ENCODE data around the gene HIBADH. TPM values are rescaled to one million over a fixed set of nuclear protein-coding genes. Genes with fewer than 3 reads are reported as not detected.

HIBADH gene
- total and polyA plus RNA-seq, 2 of the 4 experiments (the other 2 are of a cell fraction) = 36.6 to 52.5 TPM

DNA sequence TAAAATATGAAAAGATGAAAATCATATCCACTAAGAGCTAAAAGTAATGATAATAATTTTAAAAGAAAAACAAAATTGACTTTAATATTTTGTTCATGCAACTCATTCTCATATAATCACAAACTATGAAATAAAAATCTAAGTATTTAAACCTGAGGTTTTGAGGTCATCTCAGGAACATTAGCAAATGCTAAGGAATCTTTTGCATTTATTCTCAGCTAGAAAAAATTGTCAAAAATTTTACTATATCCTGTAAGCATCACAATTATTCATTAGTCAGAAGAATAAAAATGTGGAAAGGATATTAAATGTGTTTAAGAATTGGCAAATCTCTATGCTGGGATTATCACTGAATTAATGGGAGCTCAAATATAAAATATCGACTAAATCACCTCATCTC, 40.5 kb upstream of the HIBADH start:
- H2BK5ac ChIP-seq (ENCODE audit: low read depth, low read length, poor library complexity, severe bottlenecking) = no peak overlapping the region
- no peaks in the 10 kb centered on the region for H4K20me1 ChIP-seq (ENCODE audit: insufficient read depth, low read length)
- no peak overlapping the region for H2BK20ac ChIP-seq (ENCODE audit: low read depth, low read length)
- H3K56ac ChIP-seq (ENCODE audit: extremely low read depth, insufficient read depth, low read length) = no peak overlapping the region
- BruUV-seq (replicated peaks) = no TSS peak
- no peaks in the 10 kb centered on the region for H3K9me3 ChIP-seq (ENCODE audit: control insufficient read depth, insufficient read depth, low read length)
- DNase-seq = no peak
- H3K18ac ChIP-seq (ENCODE audit: low read depth, low read length) = no peak overlapping the region
- H3K36me3 ChIP-seq (ENCODE audit: control insufficient read depth, insufficient read depth, low read length) = no peaks in the 10 kb centered on the region
- intact Hi-C loops (cut with micrococcal nuclease) = no loop called here
- no peak overlapping the region for H3K14ac ChIP-seq (replicated peaks; ENCODE audit: low read depth, low read length)
- H3K4ac ChIP-seq (ENCODE audit: low read depth, low read length) = no peak overlapping the region
- no peak overlapping the region for H2BK120ac ChIP-seq (ENCODE audit: low read depth, low read length)
- no peak overlapping the region for H4K91ac ChIP-seq (ENCODE audit: insufficient read depth, low read depth, low read length)
- H3K79me1 ChIP-seq (ENCODE audit: low read depth in 1 of 2, low read length in 2 of 2) = no peaks in the 10 kb centered on the region
- H3K27me3 ChIP-seq (ENCODE audit: control insufficient read depth, insufficient read depth, low read length) = no peaks in the 10 kb centered on the region
- H3K27ac ChIP-seq (ENCODE audit: insufficient read depth, low read length) = no peak overlapping the region
- H2AK5ac ChIP-seq (ENCODE audit: low read depth, low read length) = no peak overlapping the region
- POLR2A ChIA-PET (ENCODE audit: unreplicated experiment) = no interaction called here
- H2BK15ac ChIP-seq (ENCODE audit: low read depth, low read length) = no peak overlapping the region
- no peak overlapping the region for H4K5ac ChIP-seq (ENCODE audit: low read depth, low read length)
- no peak overlapping the region for H3K4me3 ChIP-seq (ENCODE audit: insufficient read depth, low read depth, low read length)
- TF ChIP-seq ELK1 (IDR thresholded peaks at IDR 0.05; ENCODE audit: borderline replicate concordance, low read depth, low read length) (no peak), RCOR1 (IDR thresholded peaks at IDR 0.05; ENCODE audit: insufficient replicate concordance, low read length) (no peak), RAD21 (IDR thresholded peaks at IDR 0.05; ENCODE audit: low read length) (no peak), POLR2A (IDR thresholded peaks at IDR 0.05; ENCODE audit: low read depth, low read length) (no peak), NFE2L2 (IDR thresholded peaks at IDR 0.05; ENCODE audit: low read depth, low read length) (no peak), RFX5 (IDR thresholded peaks at IDR 0.05; ENCODE audit: low read depth, low read length) (no peak), SMC3 (IDR thresholded peaks at IDR 0.05; ENCODE audit: low read depth, low read length) (no peak), FOS (IDR thresholded peaks at IDR 0.05; ENCODE audit: low read depth, low read length) (no peak), MAZ (IDR thresholded peaks at IDR 0.05; ENCODE audit: borderline replicate concordance, low read depth, low read length) (no peak), BHLHE40 (IDR thresholded peaks at IDR 0.05; ENCODE audit: low read depth, low read length) (no peak), MXI1 (IDR thresholded peaks at IDR 0.05; ENCODE audit: borderline replicate concordance, low read depth, low read length) (no peak), CHD1 (IDR thresholded peaks at IDR 0.05; ENCODE audit: low read depth, low read length) (no peak), MAFK (IDR thresholded peaks at IDR 0.05; ENCODE audit: low read depth, low read length) (no peak), CEBPB (IDR thresholded peaks at IDR 0.05; ENCODE audit: low read depth, low read length) (no peak), CTCF (conservative IDR thresholded peaks at IDR 0.05; ENCODE audit: low read depth, low read length) (no peak)
- TF ChIP-seq, protein P1, sequence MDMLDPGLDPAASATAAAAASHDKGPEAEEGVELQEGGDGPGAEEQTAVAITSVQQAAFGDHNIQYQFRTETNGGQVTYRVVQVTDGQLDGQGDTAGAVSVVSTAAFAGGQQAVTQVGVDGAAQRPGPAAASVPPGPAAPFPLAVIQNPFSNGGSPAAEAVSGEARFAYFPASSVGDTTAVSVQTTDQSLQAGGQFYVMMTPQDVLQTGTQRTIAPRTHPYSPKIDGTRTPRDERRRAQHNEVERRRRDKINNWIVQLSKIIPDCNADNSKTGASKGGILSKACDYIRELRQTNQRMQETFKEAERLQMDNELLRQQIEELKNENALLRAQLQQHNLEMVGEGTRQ (IDR thresholded peaks at IDR 0.05; ENCODE audit: low read depth, low read length) = no peak
- in situ Hi-C loops (cut with MboI; ENCODE audit: low sequenced_read_pairs) = no loop called here
- H3K9me1 ChIP-seq (ENCODE audit: insufficient read depth, low read length) = peaks cover 6% of the 10 kb centered on the region
- H2AK9ac ChIP-seq (replicated peaks; ENCODE audit: low read depth, low read length, poor library complexity) = no peak overlapping the region
- no peak overlapping the region for H3K4me2 ChIP-seq (ENCODE audit: low read depth, low read length)
- H4K8ac ChIP-seq (ENCODE audit: low read depth in 2 of 2, low read length in 2 of 2) = no peak overlapping the region
- WGBS, 2 experiments (ENCODE audit: extremely low coverage in 2 of 2, insufficient read length in 1 of 2) = no CpG with 5 or more reads among the region's 1 CpG
- no peak overlapping the region for H3K23ac ChIP-seq (ENCODE audit: low read depth, low read length)
- no peaks in the 10 kb centered on the region for H3K4me1 ChIP-seq (ENCODE audit: control insufficient read depth, insufficient read depth, low read length)
- no peak overlapping the region for H3K9ac ChIP-seq (ENCODE audit: low read depth, low read length)
- no peak overlapping the region for H2AFZ ChIP-seq (replicated peaks; ENCODE audit: low read length, poor library complexity)
- CTCF ChIA-PET = interaction anchor here (0.6 to 1.4 kb wide), 5 partner anchors 30 to 796 kb away, joined by 3 to 7 read pairs (median 3); no protein-coding TSS in a partner anchor
- no peak for ATAC-seq (ENCODE audit: low read depth)
- dilution Hi-C loops (cut with HindIII; ENCODE audit: low sequenced_read_pairs, unreplicated experiment) = no loop called here

Data from IMR-90 (cell line).